HG02763 (cell line): Measurements from ENCODE around the gene PEX5L.

Experiments used
- ATAC-seq: cut with Tn5 transposase; IDR thresholded peaks from one replicate; pipeline ENCODE4 v1.9.1; 2021; ENCODE audit warnings: mild to moderate bottlenecking, moderate library complexity; ENCODE audit not compliant: unreplicated experiment

PEX5L gene

GRCh38 chr3:179853176-179853575 lies 183.6 kb downstream of the PEX5L start:
- peak; percentile 56 for ATAC-seq

DNA sequence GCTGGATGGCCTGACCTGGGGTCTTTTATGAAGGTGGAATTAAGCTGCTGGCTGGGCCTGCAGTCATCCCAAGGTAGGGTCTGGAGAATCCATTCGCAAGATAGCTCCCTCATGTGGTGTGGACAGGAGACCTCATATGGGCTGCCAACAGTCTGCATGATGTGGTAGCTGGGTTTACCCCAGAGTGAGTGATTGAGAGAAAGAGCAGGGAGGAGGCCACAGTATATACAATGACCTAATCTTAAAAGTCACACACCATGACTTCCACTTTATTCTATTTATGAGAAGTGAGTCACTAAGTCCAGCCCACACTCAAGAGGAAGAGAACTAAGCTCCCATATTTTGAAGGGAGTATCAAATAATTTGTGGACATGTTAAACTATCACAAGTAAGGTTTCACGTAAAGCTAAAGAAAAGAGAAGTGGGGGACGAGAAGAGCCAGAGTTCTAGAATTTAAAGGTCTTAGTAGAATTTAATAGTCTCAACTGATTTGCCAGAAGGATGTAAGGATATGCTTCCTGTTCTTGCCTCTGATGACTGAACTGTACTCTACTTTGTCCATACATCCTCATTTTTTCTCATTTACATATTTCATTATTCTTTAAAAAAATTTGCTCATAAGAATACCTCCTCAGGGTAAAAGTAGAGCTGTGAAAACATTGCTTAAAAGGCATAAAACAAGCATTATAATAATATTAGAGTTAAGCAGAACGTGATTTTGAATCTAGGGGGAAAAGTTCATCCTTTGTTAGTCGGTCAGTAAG lies 184.4 kb downstream of the PEX5L start:
- peak; percentile 68 for ATAC-seq

DNA sequence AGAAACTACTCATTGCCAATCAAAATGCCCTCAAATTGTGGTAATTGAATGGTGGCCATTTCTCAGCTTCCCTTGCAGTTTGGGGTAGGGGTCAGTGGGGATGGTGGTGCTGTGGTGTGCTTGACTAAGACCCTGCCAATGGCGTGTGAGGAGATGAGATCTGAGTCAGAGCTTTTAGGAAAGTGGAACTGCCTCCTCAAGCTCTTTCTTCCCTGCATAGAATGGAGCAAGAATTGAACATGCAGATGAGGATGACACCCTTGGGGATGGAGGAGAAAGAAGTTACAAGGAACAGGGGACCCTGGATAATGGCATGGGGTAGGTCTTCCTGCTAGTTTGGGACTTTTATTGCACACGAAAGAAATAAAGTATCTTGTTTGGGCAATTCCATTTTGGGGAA lies 188.0 kb downstream of the PEX5L start:
- ATAC-seq, result no peak

DNA sequence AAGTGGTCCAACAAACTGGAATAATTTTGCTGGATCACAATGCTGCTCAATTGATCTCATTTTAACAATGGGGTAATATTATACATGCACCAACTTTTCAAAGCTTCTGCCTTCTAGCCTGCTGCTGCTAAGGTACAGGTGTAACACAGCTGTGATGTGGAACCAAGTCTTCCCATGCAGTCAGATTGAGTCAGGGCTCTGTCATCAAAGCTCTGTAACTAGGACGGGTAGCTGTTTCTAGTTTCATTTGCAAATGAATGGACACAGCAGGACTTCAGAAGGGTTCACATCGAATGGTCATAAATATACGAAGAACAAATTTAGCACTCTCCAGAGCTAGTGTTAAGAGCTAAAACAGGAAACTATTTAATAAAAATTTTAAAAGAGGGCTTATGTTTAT lies 194.7 kb downstream of the PEX5L start:
- no peak for ATAC-seq

- ATAC-seq, result no peak
Observed at GRCh38 chr3:179840985-179841384, 195.8 kb downstream of the PEX5L start.

GRCh38 chr3:179837374-179837773 lies 199.4 kb downstream of the PEX5L start:
- ATAC-seq, result no peak

GRCh38 chr3:179833294-179833693 lies 203.4 kb downstream of the PEX5L start:
- no peak for ATAC-seq

DNA sequence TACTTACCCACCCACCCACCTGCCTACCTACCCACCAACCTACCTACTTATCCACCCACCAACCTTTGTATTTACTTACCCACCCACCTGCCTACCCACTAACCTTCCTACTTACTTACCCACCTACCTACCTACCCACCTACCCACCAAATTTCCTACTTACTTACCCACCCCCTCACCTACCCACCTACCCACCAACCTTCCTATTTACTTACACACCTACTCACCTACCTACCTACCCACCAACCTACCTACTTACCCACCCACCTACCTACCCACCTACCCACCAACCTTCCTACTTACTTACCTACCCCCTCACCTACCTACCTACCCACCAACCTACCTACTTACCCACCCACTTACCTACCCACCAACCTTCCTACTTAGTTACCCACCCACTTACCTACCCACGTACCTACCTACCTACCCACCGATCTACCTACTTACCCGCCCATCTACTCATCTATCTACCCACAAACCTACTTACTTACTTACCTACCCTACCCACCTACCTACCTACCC lies 204.3 kb downstream of the PEX5L start:
- no peak for ATAC-seq

GRCh38 chr3:179829401-179829800 lies 207.3 kb downstream of the PEX5L start:
- no peak for ATAC-seq

- no peak for ATAC-seq
Observed at GRCh38 chr3:179828738-179829137, 208.0 kb downstream of the PEX5L start.

GRCh38 chr3:179826247-179826637 lies 210.5 kb downstream of the PEX5L start:
- no peak for ATAC-seq

- ATAC-seq, result no peak
Observed at GRCh38 chr3:179825527-179826246, 211.1 kb downstream of the PEX5L start.

DNA sequence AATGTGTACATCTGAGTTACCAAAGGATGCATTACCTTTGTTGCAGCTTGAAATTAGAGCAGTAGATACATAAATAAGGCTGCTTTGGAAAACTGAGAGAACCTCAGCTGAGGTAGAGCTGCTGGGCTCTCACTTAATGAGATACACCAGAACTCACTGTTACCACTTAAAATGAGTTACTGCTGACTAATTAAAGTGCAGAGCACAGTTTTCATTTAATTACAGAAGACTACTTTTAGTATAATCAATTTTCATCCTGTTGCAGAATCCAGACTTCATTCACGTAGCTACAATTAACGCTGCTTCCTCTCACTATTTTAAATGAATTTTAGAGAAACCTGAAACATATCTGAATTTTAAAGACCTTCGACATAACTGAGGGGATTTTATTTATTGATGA lies 214.4 kb downstream of the PEX5L start:
- no peak for ATAC-seq

DNA sequence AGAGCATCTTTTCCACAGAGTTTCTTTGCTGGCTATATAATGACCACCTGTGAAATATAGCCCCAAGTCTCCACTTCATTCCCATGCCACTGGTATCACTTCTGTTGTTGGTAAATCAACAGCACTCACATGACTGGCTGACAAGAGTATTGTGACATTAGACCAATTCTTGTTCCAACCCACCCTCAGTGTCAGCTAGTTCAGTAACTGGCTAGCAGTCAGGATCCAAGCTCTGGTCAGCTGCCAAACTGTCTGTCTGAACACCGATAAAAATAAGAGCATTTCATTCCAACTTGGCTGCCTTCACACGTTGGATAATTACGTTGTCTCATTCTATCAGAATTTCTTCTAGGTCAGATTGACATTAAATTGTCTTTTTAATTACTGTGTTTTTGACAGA lies 217.4 kb downstream of the PEX5L start:
- no peak for ATAC-seq

DNA sequence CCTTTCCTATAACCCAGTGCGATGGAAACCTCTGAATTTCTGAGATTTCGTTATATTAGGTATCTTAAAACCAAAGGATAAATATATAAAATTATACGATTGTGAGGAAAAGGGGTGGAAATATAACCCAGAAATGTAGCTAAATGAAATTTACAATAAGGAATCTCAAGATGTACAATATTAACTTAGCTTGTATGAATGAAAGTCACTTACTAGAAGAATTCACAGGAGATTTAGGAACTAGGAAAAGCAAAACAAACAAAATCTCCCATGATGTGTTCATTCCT lies 224.7 kb downstream of the PEX5L start:
- ATAC-seq, result no peak

GRCh38 chr3:179811321-179812095 lies 225.2 kb downstream of the PEX5L start:
- ATAC-seq, result peak; percentile 87

DNA sequence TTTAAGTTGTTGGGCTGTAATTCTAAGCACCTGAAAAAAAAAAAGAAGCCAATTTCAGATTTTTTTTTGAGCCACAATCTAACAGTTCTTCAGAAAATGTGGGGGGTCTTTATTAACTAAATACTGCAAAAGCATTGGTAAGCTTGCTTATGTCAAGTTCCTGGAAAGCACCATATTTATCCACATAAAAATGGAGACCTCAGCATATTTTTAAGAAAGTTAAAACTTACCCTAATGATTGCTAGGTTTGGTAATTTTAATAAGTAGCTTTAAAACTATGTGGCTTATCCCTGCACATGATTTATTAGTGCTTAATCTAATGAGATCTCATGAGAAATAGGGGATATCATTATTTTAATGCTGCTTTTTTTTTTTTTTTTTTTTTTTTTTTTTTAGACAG lies 227.1 kb downstream of the PEX5L start:
- no peak for ATAC-seq

- no peak for ATAC-seq
Observed at GRCh38 chr3:179807588-179807987, 229.1 kb downstream of the PEX5L start.

GRCh38 chr3:179806177-179806576 lies 230.6 kb downstream of the PEX5L start:
- ATAC-seq, result no peak

- ATAC-seq, result no peak
Observed at GRCh38 chr3:179801856-179802255, 234.9 kb downstream of the PEX5L start.

- no peak for ATAC-seq
Observed at GRCh38 chr3:179801263-179801662, 235.5 kb downstream of the PEX5L start.

GRCh38 chr3:179797192-179797591 lies 239.5 kb downstream of the PEX5L start:
- no peak for ATAC-seq
